D341Med (cell line): ENCODE data around the gene IER2.
"Not testable (repeated sequence)": the region's sequence is repeated elsewhere in the genome, so short reads cannot be mapped to it uniquely, and the experiment has no call there.

Experiments used
- DNase-seq: peaks from one replicate; pipeline ENCODE4 v3.0.0; 2012; ENCODE audit warnings: low spot score

IER2 gene

DNA sequence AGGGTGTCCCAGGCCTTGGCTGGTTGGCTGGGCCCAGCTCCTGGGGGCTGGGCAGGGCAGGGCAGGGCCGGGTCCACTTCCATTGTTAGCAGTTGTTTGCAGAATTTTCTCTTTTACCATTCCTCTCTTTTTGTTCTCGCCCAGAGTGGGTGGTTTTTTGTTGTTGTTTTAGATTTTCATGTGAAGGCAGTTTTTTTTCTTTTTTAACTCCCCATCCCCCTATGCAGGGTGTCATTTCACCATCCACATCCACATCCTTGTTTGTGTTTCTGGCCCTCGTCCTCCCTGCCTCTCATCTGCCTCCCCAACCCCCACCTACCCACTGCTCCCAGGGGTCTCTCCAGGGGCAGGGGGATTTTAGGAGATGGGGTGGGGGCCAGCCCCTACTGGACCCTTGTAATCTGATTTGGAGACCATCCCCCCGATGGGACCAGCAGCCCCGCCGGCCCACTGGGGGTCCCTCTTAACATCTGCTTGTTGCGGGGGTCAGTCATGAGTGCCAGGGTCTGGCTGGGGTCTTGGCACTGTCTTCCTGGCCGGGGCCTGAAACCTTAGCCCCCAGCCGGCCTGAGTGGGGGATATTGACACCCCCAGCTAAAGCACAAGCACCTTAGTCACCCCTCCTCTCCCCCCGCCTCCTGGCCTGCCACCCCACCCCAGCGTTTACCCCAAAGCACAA lies 10.4 kb upstream of the IER2 start:
- no peak for DNase-seq

- no peak for DNase-seq
Measured at GRCh38 chr19:13146763-13147563, 3.2 kb upstream of the IER2 start.

- DNase-seq: not testable (repeated sequence)
Measured at GRCh38 chr19:13149173-13149627, 1.0 kb upstream of the IER2 start.

DNA sequence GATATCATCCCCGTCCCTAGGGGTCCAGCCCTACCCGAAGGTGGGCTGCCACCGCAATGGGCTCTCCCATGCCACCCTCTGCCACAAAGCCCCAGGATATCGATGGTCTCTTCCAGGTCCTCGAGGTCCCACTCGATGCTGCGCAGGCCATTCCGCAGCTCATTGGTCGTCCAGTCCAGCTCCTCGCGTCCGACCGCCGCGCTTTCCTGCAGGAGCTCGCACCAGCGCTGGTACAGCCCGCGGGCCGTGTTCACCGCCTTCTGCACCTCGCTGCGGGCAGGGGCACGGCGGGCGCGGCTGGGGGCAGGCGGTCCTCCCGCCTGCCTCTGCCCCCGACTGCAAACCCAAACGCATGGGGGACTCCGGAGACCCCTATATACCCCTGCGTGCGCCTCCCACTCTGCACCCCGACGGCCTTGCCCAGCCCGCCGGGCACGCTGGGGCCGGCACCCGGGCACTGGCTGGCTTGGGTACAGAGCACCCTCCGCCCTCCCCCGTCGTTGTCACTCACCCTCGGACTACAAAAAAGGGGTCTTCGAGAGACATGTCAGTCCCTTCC lies 504 bp upstream of the IER2 start:
- DNase-seq: no peak

DNA sequence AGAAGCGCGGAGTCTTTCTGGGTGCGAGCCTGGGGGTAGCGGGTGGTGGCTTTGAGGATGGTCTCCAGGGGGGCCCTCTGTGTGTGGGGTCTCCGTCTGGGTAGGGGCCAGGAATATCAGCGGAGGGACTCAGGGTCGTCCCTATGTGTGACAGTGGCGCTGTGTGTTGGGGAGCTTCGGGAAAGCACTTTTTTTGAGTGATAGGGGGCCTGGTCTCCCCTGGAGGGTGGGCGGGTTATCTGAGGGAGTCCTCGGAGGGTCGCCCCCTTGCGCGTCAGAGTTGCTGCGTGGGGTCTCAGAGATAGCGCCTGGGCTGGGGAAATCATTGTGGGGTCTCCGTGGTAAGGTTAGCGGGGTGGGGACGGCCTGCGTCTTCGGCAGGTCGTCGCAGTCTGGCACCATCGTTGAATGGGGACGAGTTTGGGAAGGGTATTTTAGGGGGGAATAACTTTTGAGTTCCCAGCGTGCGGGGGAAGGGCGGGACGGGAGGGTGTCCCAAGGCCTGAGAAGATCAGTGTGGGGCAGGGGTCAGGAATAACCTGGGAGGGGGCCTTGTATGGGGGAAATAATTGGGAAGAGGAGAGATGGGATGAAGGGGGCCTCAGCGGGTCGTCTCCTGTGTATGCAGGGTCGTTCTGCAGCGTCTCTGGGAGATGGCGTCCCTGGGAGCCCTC lies 857 bp downstream of the IER2 start:
- DNase-seq: no peak

DNA sequence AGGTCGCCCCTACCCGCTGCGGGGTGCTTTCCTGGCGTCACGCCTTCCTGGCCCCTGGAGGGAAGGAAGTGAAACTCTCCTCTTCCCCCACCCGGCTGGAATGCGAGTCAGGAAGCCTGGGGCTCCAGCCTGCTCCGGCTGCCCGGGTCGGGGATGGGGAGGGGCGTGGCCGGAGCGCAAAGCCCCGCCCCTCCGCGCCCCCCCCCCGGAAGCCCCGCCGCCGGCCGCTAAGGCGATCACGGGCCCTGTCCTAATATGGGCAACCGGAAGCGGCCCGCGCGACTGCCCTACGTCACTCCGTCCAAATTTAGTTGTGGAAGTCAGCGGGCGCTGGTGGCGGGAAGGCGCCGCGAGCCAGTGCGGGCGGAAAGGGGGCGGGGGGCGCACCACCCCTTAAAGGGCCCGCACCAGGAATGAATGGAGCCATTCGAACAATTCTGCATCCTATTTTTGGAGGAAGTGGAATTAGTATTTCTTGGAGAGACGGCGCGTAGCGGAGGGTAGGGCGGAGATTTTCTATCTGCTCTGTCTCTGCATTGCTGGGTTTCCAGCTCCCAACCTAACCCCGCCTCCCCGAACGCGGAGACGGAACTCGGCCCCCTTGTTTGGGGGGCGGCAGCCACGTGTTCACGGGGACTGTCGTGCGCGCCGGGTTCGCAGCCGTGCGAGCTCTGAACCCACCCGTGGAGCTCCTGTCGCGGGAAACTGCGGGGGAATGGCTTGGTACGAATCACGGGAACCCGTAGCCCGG lies 1.6 kb downstream of the IER2 start:
- peak; percentile 96 for DNase-seq

GRCh38 chr19:13152356-13152973 lies 2.3 kb downstream of the IER2 start:
- no peak for DNase-seq

GRCh38 chr19:13152974-13153568 lies 2.9 kb downstream of the IER2 start:
- peak; percentile 92 for DNase-seq

GRCh38 chr19:13153569-13154240 lies 3.5 kb downstream of the IER2 start:
- DNase-seq: peak; percentile 58

DNA sequence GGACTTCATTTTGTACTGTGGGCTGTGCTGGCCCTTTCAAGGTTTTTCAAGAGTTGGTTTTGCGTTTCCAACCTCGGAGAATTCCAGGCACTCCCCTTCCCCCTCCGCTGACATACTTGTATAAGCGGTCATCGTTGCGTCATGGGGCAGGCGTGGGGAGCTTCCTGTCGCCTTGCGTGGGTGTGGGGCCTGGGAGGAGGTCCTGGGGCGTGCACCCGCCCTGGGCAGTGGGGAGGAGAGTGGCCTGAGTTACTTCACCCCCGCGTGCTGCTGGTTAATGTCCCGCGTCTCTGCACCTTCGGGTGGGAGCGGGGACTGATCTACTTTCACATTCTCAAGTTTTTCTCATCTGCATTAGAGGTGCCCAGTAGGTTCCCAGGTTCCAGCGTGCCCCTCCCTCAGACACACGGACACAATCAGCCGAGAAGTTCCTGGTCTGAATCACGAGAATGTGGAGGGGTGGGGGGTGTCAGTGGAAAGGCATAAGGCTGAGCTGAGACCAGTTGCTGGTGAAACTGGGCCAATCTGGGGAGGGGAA lies 4.1 kb downstream of the IER2 start:
- DNase-seq: no peak

- no peak for DNase-seq
Measured at GRCh38 chr19:13154911-13155471, 4.8 kb downstream of the IER2 start.

- DNase-seq: peak; percentile 70
Measured at GRCh38 chr19:13155472-13156359, 5.5 kb downstream of the IER2 start.

DNA sequence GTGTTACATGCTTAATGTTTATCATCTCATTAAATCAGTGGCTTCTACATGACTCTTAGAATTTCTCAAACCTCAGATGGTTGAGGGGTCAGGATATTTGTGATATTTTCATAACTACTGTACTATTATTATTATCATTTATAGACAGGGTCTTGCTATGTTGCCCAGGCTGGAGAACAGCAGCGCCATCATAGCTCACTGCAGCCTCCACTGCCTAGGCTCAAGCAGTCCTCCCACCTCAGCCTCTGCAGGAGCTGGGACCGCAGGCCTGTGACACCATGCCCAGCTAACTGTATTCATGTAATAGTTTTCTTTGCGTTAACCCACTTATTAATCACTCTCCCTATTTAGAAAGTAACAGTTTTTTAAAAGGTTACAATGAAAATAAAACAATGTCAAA lies 9.5 kb downstream of the IER2 start:
- DNase-seq: no peak

DNA sequence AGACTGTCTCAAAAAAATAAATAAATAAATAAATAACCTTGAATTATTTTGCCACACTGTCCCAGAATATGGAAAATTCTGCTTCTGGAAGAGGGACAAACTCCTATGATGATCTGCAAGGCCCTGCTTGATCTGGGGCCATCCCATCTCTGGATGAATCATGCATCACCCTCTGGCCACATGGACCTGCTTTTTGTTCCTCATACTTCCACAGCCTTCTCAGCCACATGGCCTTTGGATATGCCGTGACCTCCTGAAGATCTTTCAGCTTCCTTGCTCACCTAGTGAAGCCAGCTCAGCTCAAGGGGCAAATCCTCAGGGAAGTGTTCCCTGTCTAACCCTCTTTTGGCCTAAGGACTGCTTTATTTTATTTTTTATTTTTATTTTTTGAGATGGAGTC lies 10.3 kb downstream of the IER2 start:
- DNase-seq: no peak

DNA sequence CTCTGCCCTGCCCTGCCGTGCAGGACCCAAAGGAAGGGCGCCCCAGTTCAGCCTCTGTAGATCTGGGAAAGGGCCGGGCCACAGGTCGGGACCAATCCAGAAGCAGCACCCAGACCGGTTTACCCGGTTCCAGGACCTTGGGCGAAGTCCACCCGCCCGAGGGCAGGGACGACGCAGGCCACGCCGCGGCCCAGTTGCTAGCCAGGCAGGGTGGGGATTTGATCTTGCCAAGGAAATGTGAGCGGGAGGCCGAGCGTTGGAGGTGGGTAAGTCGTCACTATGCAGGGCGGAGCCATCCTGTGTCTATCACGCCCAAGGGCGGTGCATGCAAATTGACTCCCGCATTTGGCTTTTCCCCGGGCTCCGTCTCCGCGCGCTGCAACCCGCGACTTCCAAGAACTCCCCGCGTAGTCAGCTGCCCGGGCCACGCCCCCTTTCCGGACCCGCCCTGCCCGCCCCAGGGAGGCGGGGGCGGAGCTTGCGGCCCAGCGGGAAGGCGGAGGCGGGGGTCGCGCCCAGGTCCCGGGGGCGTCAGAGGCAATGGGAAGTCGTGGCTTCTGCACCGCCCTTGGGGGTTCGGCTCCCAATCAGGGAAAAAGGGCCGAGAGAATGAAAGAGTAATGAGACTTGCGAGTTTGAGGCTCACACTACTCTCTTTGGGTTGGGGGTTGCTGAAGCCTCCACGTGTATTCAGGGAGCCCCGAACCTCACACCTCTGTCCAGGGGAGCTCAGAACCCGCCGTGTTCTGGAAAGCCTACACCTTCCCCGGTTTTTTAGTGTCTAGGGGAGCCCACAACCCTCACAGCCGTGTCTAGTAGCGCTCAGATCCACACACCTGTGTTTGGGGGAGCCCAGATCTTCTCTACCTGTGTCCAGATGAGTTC lies 12.8 kb downstream of the IER2 start:
- DNase-seq: peak; percentile 94

DNA sequence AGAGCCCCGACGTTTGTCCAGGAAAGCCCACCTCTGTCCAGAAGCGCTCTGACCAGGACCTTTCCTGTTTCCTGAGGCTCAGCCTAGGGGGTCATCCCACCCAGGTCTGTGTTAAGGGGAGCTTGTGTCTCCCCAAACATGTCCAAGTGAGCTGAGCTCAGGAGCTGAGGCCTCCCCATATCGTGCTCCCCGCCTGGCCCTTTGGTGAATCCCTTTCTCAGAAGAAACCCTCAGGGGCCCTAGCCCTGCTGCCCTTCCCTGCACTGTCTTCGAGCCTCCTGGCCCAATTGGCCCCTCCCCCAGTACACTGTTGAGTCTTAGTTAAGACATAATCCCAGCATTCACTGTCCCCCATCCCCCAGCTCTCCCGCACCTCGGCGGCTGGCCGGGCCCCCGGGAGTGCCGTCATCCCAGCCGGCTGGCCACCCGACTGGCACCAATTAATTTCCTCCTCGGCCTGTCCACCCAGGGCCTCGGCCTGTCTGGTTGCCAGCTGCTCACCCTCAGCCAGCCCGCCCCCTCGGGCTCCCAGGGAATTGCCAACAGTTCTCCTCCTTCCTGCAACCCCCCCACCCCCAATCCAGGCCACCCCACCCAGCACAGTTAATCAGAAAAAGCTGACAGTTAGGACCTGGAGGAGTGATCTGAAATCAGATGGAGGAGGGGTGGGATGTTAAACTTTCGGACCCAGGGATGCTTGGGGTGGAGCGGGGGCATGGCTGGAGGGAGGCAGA lies 13.6 kb downstream of the IER2 start:
- DNase-seq: peak; percentile 76
